ENCODE data around the gene TRAF2.

DNA sequence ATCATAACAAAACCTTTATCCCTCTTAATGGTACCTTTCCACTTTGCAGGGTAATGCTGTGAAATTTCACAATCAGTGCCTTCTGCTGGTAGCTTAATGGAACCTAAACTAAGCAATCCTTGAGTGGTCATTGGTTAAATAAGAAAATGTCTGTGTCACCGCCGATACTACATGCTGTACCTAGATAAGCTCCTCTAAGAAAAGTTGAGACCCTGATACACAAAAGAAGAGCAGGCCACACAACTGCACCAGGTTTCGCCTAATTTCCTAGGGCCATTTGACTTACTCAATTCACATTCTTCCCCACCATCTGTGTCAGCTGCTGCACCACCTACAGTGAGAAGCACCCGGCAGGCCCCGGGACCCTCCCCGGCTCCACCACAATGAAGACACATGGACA is 11.2 kb upstream of the TRAF2 start:
- TF ChIP-seq, protein P1, sequence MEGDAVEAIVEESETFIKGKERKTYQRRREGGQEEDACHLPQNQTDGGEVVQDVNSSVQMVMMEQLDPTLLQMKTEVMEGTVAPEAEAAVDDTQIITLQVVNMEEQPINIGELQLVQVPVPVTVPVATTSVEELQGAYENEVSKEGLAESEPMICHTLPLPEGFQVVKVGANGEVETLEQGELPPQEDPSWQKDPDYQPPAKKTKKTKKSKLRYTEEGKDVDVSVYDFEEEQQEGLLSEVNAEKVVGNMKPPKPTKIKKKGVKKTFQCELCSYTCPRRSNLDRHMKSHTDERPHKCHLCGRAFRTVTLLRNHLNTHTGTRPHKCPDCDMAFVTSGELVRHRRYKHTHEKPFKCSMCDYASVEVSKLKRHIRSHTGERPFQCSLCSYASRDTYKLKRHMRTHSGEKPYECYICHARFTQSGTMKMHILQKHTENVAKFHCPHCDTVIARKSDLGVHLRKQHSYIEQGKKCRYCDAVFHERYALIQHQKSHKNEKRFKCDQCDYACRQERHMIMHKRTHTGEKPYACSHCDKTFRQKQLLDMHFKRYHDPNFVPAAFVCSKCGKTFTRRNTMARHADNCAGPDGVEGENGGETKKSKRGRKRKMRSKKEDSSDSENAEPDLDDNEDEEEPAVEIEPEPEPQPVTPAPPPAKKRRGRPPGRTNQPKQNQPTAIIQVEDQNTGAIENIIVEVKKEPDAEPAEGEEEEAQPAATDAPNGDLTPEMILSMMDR (IDR thresholded peaks at IDR 0.05): no peak
- no peak for TF ChIP-seq POLR2AphosphoS5 (IDR thresholded peaks at IDR 0.05)
- no peak for TF ChIP-seq POLR2A (IDR thresholded peaks at IDR 0.05)
- TF ChIP-seq EP300 (IDR thresholded peaks at IDR 0.05): no peak
